HL-60 (cell line): ENCODE results near the gene EXOC6B.

ENCODE experiments used
- DNase-seq, 2 experiments: peaks; one replicate each; pipeline ENCODE4 v3.0.0-alpha.2; 2010 to 2020; ENCODE audit warnings: low read depth in 1 of 2, low spot score in 1 of 2
- H3K27ac ChIP-seq: fragments of 250-450 bp; sonication (Bioruptor Pico); replicated peaks from 2 replicates; pipeline ENCODE4 v1.5.1; 2020; ENCODE audit warnings: mild to moderate bottlenecking, moderate library complexity
- H3K27me3 ChIP-seq: fragments of 250-450 bp; sonication (Bioruptor Pico); 2 replicates; pipeline ENCODE4 v1.5.1; 2021; ENCODE audit warnings: mild to moderate bottlenecking, moderate library complexity; ENCODE audit not compliant: insufficient read depth, poor library complexity, severe bottlenecking
- H3K4me3 ChIP-seq: replicated peaks from 2 replicates; pipeline ENCODE4 v1.5.1; 2011; ENCODE audit warnings: mild to moderate bottlenecking, control low read depth, low read length; ENCODE audit not compliant: insufficient read depth
- GABPA ChIP-seq: IDR thresholded peaks from 2 replicates; pipeline ENCODE4 v1.6.1; 2012; ENCODE audit warnings: low read depth
- POLR2AphosphoS5 ChIP-seq: IDR thresholded peaks from 2 replicates; pipeline ENCODE4 v1.6.1; 2012; ENCODE audit warnings: low read depth
- SPI1 ChIP-seq: IDR thresholded peaks from 2 replicates; pipeline ENCODE4 v1.6.1; 2012; ENCODE audit warnings: low read depth, mild to moderate bottlenecking, borderline replicate concordance
- TF ChIP-seq, protein P1 (sequence below): IDR thresholded peaks from 2 replicates; pipeline ENCODE4 v1.6.1; 2012; ENCODE audit warnings: low read depth; ENCODE audit not compliant: insufficient replicate concordance
- TF ChIP-seq, protein P2 (sequence below): IDR thresholded peaks from one replicate; pipeline ENCODE4 v1.5.1; 2011; ENCODE audit warnings: low read length, control low read depth, inconsistent platforms; ENCODE audit not compliant: insufficient read depth

EXOC6B gene

DNA sequence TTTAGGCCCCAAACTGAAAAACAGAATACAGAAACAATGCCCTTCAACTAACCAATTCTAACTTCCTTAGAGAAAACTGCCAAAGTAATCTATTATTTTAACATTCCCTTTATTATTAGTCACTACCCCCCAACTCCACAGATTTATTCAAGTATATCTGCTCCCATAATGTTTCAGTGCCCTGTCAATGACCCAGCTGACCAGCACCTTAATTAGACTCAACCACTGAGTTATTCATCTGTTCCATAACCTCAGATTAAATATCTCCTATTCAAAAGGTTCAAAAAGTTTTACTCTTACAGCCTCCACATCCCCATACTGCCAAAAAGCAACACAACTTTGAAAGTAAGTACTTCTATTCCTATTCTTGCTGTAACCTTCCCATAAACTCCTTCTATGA is 202.4 kb downstream of the EXOC6B start:
- Histone ChIP-seq H3K27ac (no peak overlapping the region), H3K27me3 (peaks cover 5% of the 10 kb centered on the region), H3K4me3 (no peak overlapping the region)
- no peak for DNase-seq
- TF ChIP-seq SPI1 (no peak), GABPA (no peak), POLR2AphosphoS5 (no peak)
- TF ChIP-seq, protein P1, sequence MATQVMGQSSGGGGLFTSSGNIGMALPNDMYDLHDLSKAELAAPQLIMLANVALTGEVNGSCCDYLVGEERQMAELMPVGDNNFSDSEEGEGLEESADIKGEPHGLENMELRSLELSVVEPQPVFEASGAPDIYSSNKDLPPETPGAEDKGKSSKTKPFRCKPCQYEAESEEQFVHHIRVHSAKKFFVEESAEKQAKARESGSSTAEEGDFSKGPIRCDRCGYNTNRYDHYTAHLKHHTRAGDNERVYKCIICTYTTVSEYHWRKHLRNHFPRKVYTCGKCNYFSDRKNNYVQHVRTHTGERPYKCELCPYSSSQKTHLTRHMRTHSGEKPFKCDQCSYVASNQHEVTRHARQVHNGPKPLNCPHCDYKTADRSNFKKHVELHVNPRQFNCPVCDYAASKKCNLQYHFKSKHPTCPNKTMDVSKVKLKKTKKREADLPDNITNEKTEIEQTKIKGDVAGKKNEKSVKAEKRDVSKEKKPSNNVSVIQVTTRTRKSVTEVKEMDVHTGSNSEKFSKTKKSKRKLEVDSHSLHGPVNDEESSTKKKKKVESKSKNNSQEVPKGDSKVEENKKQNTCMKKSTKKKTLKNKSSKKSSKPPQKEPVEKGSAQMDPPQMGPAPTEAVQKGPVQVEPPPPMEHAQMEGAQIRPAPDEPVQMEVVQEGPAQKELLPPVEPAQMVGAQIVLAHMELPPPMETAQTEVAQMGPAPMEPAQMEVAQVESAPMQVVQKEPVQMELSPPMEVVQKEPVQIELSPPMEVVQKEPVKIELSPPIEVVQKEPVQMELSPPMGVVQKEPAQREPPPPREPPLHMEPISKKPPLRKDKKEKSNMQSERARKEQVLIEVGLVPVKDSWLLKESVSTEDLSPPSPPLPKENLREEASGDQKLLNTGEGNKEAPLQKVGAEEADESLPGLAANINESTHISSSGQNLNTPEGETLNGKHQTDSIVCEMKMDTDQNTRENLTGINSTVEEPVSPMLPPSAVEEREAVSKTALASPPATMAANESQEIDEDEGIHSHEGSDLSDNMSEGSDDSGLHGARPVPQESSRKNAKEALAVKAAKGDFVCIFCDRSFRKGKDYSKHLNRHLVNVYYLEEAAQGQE = no peak
- TF ChIP-seq, protein P2, sequence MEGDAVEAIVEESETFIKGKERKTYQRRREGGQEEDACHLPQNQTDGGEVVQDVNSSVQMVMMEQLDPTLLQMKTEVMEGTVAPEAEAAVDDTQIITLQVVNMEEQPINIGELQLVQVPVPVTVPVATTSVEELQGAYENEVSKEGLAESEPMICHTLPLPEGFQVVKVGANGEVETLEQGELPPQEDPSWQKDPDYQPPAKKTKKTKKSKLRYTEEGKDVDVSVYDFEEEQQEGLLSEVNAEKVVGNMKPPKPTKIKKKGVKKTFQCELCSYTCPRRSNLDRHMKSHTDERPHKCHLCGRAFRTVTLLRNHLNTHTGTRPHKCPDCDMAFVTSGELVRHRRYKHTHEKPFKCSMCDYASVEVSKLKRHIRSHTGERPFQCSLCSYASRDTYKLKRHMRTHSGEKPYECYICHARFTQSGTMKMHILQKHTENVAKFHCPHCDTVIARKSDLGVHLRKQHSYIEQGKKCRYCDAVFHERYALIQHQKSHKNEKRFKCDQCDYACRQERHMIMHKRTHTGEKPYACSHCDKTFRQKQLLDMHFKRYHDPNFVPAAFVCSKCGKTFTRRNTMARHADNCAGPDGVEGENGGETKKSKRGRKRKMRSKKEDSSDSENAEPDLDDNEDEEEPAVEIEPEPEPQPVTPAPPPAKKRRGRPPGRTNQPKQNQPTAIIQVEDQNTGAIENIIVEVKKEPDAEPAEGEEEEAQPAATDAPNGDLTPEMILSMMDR = no peak

DNA sequence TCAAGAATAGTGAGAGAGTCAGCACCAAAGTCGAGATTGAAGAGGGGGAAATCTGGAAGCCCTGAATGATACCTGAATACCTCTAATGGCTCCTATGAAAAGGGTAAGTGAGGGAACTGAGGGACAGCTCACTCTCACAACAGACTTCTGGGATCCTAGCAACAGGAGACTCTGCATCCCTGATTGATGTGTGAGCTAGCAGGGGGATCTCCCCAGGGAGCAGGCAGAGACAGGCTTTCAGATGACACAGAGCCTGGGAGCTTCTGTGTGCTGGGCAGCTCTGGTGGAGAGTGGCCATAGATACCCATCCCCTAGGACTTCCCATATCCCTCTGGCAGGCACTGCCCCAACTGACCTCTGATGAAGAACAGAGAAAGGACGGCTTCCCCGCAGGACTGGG is 206.2 kb downstream of the EXOC6B start:
- Histone ChIP-seq H3K27me3 (peaks cover 2% of the 10 kb centered on the region), H3K4me3 (no peak overlapping the region), H3K27ac (no peak overlapping the region)
- TF ChIP-seq GABPA = no peak
- TF ChIP-seq, protein P2 = no peak
- TF ChIP-seq, protein P1 = no peak
- no peak for DNase-seq

DNA sequence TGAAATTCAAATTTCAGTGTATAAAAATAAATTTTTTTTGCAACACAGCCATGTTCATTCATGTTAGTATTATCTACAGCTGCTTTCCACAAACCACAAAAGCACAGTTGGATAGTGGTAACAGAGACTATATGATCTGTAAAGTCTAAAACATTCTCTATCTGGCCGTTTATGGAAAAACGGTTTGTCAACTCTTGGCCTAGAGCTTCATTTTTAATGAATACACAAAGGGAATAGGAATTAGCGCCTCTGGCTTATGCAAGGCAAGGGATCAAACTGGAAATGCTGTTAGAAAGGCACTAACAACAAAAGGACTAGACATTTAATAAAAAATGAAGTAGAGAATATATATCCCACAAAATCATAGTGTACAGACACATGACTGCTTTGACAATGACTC is 211.9 kb downstream of the EXOC6B start:
- H3K27me3 ChIP-seq = no peaks in the 10 kb centered on the region
- H3K4me3 ChIP-seq = no peak overlapping the region
- no peak overlapping the region for H3K27ac ChIP-seq
- TF ChIP-seq SPI1 (no peak), GABPA (no peak), POLR2AphosphoS5 (no peak)
- TF ChIP-seq, protein P1 = no peak
- TF ChIP-seq, protein P2 = no peak
- DNase-seq = no peak
